Prostate gland (tissue), 2 donors: ENCODE results near the gene TUSC7.

Source experiments
- CTCF ChIP-seq, 4 experiments: fragments of 200-600 bp in 2 of 4; fragments of 450-650 bp in 2 of 4; sonication (generic) in 2 of 4; IDR thresholded peaks; 1 replicate in 3 of 4; 2 replicates in 1 of 4; pipeline ENCODE4 v1.5.1; 2016 to 2019; ENCODE audit warnings: antibody characterized with exemption in 4 of 4, mild to moderate bottlenecking in 2 of 4, moderate library complexity in 2 of 4
- POLR2A ChIP-seq: fragments of 450-650 bp; IDR thresholded peaks from one replicate; pipeline ENCODE4 v1.6.1; 2016; ENCODE audit warnings: antibody characterized with exemption, mild to moderate bottlenecking
- POLR2AphosphoS5 ChIP-seq: sonication (generic); formaldehyde crosslinking; IDR thresholded peaks from one replicate; pipeline ENCODE4 v1.6.1; 2017; ENCODE audit warnings: antibody characterized with exemption

- TF ChIP-seq CTCF (IDR thresholded peaks at IDR 0.05) = no peak
- no peak for TF ChIP-seq POLR2A
- no peak for TF ChIP-seq POLR2AphosphoS5
These were observed 7.2 kb upstream of the TUSC7 start for GRCh38 chr3:116702334-116702733.
